Left cardiac atrium (tissue), 4 donors: Measurements from ENCODE around the gene C19orf81. TPM values are rescaled to one million over a fixed set of nuclear protein-coding genes. Genes with fewer than 3 reads are reported as not detected.

Experiments used
- ATAC-seq, 2 donors: fragments of 200-7000 bp; cut with Tn5 transposase; one replicate each; pipeline ENCODE4 v1.9.1; 2020; ENCODE audit warnings: mild to moderate bottlenecking in 2 of 2, moderate library complexity in 2 of 2
- DNase-seq: peaks from one replicate; pipeline ENCODE4 v3.0.0-alpha.2; 2020
- intact Hi-C, 2 donors: fragments of 100-400 bp; cut with DNase I; formaldehyde crosslinking; loops; one replicate each; pipeline versions ENCODE4 v1.14.1 to v1.15.1; 2022 to 2023
- total RNA-seq, 2 donors: library from RNA; stranded (reverse); fragmentation: NEBNext Ultra II Directional; extraction: Animal tissue kit (Norgen Biotek cat#: 25700); gene quantifications; one replicate each; pipeline ENCODE4 v1.2.1, GENCODE V29; 2021
- donor health status: DM: no; HTN: yes; CAD: no.
- donor health status: DM: no; HTN: yes; CAD: no; lungs with severe emphysema.
- donor health status: DM: yes; HTN: yes; CAD: no.
- donor health status: Dilated cardiomyopathy.

C19orf81 gene
- total RNA-seq, 2 donors from 2014 or later = 1.3 to 2.0 TPM

GRCh38 chr19:50669302-50670101, 20.3 kb downstream of the C19orf81 start:
- intact Hi-C loops = no loop called here
- no peak for DNase-seq
- ATAC-seq = no peak

DNA sequence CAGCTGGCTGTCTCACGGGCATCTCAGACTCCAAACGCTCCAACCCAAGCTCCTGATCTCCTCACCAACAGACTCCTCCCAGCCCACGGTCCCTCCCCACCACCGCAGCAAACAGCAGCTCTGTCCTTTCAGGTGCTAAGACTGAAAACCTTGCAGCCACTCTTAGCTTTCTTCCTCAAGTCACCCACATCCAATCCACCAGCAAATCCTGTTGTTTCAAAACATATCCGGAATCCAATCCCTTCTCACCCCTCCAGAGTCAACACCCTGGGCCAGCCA, 20.8 kb downstream of the C19orf81 start:
- ATAC-seq = no peak
- DNase-seq = no peak
- intact Hi-C loops = no loop called here

- ATAC-seq = no peak
- intact Hi-C loops = no loop called here
These were observed 23.9 kb downstream of the C19orf81 start for GRCh38 chr19:50673118-50673517.

GRCh38 chr19:50676625-50677197, 27.5 kb downstream of the C19orf81 start:
- DNase-seq = no peak
- ATAC-seq = no peak
- intact Hi-C loops = no loop called here

More at GRCh38 chr19:50673118-50673517, 23.9 kb downstream of the C19orf81 start:
- DNase-seq = no peak

DNA sequence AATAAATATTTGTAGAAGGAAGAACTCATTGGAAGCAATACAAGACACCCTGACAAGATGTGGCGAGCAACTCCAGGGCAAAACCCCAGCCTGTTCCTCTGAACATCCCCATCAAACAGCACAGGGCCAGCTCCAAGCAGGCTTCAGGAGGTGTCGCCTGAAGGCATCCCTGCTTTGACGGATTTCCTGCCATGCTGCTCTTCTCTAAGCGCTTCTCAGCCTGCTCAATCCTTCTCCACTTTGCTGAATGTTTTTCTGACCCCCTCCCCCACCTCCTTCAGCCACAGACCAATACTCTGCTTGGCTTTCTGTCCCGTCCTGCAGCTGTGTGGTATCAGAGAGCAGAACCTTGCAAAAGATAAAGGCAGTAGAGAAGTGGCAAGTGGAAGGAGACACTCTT, 28.4 kb downstream of the C19orf81 start:
- no peak for DNase-seq
- ATAC-seq = no peak
- intact Hi-C loops = no loop called here

GRCh38 chr19:50678323-50678722, 29.1 kb downstream of the C19orf81 start:
- intact Hi-C loops = no loop called here
- ATAC-seq (no peak), DNase-seq (no peak)

GRCh38 chr19:50679177-50680125, 30.2 kb downstream of the C19orf81 start:
- ATAC-seq (peak; percentile 95 to 96), DNase-seq (peak; percentile 83)
- intact Hi-C loops = no loop called here

DNA sequence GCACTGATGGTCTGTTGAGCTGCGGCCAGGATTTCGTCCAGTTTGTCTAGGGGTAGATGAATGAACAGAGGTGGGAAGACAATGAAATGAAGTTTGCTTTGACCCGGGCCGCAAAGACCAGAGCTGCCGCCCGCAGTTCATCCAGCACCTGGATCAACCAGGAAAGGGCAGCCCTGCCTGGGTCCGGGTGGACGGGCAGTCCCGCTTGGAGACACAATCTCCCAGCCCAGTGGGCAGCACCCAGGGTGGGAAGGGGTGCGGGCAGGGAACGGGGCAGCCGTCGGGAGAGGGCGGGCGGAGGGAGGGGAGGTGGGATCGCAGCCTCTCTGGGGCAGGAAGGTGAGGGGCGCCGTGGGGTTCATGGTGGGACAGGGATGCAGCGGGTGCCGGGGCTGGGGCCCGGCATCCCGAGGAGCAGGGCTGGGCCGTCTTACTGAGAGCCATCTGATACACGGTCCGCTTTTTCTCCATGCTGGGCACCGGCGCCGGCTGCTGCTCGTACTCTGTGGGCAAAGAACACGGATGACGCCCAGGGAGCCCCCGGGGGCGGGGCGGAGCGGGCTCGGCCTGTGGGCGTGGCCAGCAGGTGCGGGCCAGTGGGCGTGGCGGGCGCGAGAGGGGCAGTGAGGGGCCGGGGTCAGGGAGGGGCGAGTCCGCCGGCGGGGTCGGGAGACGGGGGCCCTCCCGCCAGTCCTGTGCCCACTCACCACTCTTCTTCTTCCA, 37.2 kb downstream of the C19orf81 start:
- intact Hi-C loops = no loop called here
- ATAC-seq (no peak), DNase-seq (no peak)

DNA sequence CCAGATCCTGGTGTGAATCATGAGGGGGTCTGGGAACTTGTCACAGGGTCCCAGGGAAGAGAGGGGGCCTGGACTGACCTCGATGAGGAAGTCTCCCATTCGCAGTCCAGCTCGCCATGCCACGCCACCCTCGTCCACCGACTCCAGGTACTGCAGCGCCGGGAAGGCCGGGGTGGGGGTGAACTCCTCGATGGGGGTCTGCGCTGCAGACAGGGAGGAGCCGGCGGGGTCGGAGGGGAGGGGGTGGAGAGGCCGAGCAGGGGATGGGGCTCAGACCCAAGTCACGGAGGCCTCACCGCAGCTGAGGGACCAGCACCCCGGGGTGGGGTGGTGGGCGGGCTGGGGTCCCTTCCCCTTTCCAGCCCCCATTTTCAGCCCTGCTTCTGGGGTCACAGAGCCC, 39.5 kb downstream of the C19orf81 start:
- intact Hi-C loops = no loop called here
- DNase-seq (no peak), ATAC-seq (no peak)

GRCh38 chr19:50690439-50690838, 41.2 kb downstream of the C19orf81 start:
- intact Hi-C loops = no loop called here
- ATAC-seq (no peak), DNase-seq (no peak)

GRCh38 chr19:50693064-50693975, 44.1 kb downstream of the C19orf81 start:
- DNase-seq (no peak), ATAC-seq (no peak)
- intact Hi-C loops = no loop called here

DNA sequence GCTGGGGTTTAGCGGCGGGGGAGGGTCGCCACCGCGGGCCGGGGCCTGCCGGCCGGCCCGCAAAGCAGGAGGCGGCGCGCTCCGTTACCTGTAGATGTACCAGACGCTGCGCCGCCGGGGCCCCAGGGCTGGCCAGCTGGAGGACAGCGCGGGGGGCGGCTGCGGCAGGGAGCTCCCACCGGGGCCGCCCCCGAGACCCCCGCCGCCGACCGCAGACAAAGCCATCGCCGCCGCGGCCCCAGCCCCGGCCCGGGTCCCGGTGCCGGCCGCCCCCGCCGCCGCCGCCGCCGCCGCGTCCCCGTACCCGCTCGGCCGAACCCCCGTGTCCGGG, 45.5 kb downstream of the C19orf81 start:
- DNase-seq (no peak), ATAC-seq (no peak)
- intact Hi-C loops = no loop called here

DNA sequence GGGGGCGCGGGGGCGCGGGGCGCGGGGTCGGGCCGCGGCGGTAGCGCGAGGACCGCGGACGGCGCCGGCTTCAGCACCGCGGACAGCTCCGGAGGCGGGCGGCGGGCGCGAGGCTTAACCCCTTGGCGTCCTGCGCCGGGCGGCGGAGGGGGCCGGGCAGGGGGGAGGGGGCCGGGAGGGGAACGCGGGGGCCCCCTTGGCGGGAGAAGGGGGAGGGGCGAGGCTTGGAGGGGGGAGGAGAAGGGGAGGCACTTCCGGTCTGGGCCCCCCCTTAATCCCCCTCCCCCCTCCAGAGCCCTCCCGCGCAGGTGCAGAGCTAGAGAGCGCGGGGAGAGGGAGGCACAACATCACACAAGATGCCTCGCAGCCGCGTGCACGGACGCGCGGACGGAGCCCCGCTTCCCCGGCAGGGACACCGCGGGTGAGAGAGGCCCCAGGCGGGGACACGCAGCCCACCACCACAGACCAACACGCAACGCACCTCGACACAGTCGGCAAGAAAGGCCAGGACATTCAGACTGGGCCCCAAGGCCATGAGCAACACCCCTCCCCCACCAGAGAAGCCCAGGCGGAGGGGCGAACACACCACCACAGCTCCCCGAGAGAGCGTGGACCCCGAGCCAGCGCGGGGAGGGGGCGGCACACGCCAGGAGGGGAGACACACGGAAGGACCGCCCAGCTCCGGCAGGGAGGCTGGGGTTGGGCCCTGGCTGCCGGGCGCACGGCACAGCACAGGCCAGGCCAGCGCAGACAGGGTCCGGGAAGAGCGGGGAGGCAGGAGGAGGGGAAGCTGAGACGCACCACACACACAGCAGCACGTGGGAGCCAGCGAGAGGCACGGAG, 46.2 kb downstream of the C19orf81 start:
- DNase-seq (no peak), ATAC-seq (peak; percentile 44 to 58)
- intact Hi-C loops = no loop called here

GRCh38 chr19:50696094-50696483, 46.8 kb downstream of the C19orf81 start:
- DNase-seq = no peak
- no peak for ATAC-seq
- intact Hi-C loops = no loop called here

- intact Hi-C loops = no loop called here
- ATAC-seq = no peak
- no peak for DNase-seq
These were observed 48.3 kb downstream of the C19orf81 start for GRCh38 chr19:50697414-50698124.

DNA sequence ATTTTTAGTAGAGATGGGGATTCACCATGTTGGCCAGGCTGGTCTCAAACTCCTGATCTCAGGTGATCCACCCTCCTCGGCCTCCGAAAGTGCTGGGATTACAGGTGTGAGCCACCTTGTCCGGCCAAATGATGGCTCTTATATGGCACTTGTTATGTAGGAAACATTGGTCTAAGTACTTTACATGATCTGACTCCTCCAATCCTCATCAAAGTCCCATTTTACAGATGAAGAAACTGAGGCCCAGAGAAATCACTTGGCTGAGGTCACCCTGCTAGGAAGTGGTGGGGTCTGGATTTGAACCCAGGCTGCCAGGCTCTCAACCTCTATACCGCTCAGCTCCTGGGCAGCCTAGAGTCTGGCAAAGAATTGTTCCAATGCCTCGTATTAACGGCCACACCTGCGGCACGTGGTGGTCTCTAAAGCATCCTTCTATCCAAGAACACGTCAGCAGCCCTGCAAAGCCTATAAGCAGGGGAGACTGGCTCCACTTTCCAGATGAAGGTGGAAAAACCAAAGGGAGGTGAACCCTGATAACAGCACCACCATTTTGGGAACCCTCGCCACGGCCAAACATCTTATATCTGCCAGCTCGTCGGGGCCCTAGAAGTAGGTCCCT, 52.2 kb downstream of the C19orf81 start:
- intact Hi-C loops = loop anchor here (10.0 kb wide), 2 partner anchors 73 to 83 kb away; partner anchors contain the start of gene GPR32 (in 1 of the 2)
- DNase-seq (no peak), ATAC-seq (no peak)
